Measurements from ENCODE around the gene C20orf204.

C20orf204 gene

GRCh38 chr20:64080013-64080812 is 44.2 kb downstream of the C20orf204 start, which contains the start of gene OPRL1:
Gene OPRL1 (plus strand): TSS chr20:64080082. CDS start chr20:64092721, 12,639 bp downstream.
- FAIRE-seq (no peak), DNase-seq (ENCODE audit: insufficient read length, low spot score) (no peak)
- TF ChIP-seq CTCF (IDR thresholded peaks at IDR 0.05; ENCODE audit: insufficient read depth, missing control alignments): no peak

- DNase-seq (ENCODE audit: insufficient read length, low spot score) (no peak), FAIRE-seq (no peak)
These were observed 45.0 kb downstream of the C20orf204 start for GRCh38 chr20:64080813-64081623.

GRCh38 chr20:64081624-64081964 is 45.6 kb downstream of the C20orf204 start:
- no peak for TF ChIP-seq CTCF (IDR thresholded peaks at IDR 0.05; ENCODE audit: insufficient read depth, missing control alignments)
- FAIRE-seq: no peak
- DNase-seq (ENCODE audit: insufficient read length, low spot score): no peak

More at GRCh38 chr20:64080813-64081623, 45.0 kb downstream of the C20orf204 start:
- TF ChIP-seq CTCF (IDR thresholded peaks at IDR 0.05; ENCODE audit: insufficient read depth, missing control alignments): no peak

GRCh38 chr20:64082126-64082731 is 46.2 kb downstream of the C20orf204 start:
- FAIRE-seq (no peak), DNase-seq (ENCODE audit: insufficient read length, low spot score) (no peak)
- TF ChIP-seq CTCF (IDR thresholded peaks at IDR 0.05; ENCODE audit: insufficient read depth, missing control alignments): no peak

GRCh38 chr20:64082820-64083377 is 46.9 kb downstream of the C20orf204 start:
- no peak for TF ChIP-seq CTCF (IDR thresholded peaks at IDR 0.05; ENCODE audit: insufficient read depth, missing control alignments)
- FAIRE-seq: no peak
- DNase-seq (ENCODE audit: insufficient read length, low spot score): no peak

GRCh38 chr20:64083378-64083803 is 47.4 kb downstream of the C20orf204 start:
- no peak for FAIRE-seq
- TF ChIP-seq CTCF (IDR thresholded peaks at IDR 0.05; ENCODE audit: insufficient read depth, missing control alignments): peak; percentile 68
- DNase-seq (ENCODE audit: insufficient read length, low spot score): peak; percentile 62

Measured in D721Med (cell line).